Effector memory CD4-positive, alpha-beta T cell (primary cell): ENCODE measurements around the gene SUGCT.
"Not testable (repeated sequence)": the region's sequence is repeated elsewhere in the genome, so short reads cannot be mapped to it uniquely, and the experiment has no call there.

Source experiments
- DNase-seq, 3 donors: peaks; one replicate each; pipeline ENCODE4 v3.0.0-alpha.2; 2020
- H3K27ac ChIP-seq: 2 replicates; pipeline ENCODE4 v1.7.0; 2013; ENCODE audit warnings: mild to moderate bottlenecking, low read length, moderate library complexity; ENCODE audit not compliant: insufficient read depth, poor library complexity, severe bottlenecking
- H3K27me3 ChIP-seq: replicated peaks from 2 replicates; pipeline ENCODE4 v1.7.0; 2013; ENCODE audit warnings: mild to moderate bottlenecking, low read length; ENCODE audit not compliant: insufficient read depth, control insufficient read depth, poor library complexity, severe bottlenecking
- H3K36me3 ChIP-seq: 2 replicates; pipeline ENCODE4 v1.7.0; 2013; ENCODE audit warnings: mild to moderate bottlenecking, low read length, moderate library complexity; ENCODE audit not compliant: control insufficient read depth, insufficient read depth
- H3K4me1 ChIP-seq: 2 replicates; pipeline ENCODE4 v1.7.0; 2013; ENCODE audit warnings: low read length, mild to moderate bottlenecking; ENCODE audit not compliant: control insufficient read depth, insufficient read depth, poor library complexity, severe bottlenecking
- H3K4me3 ChIP-seq: 2 replicates; pipeline ENCODE4 v1.7.0; 2013; ENCODE audit warnings: low read length, low read depth, mild to moderate bottlenecking; ENCODE audit not compliant: insufficient read depth, poor library complexity, severe bottlenecking
- H3K9me3 ChIP-seq: 2 replicates; pipeline ENCODE4 v1.7.0; 2013; ENCODE audit warnings: mild to moderate bottlenecking, low read length, moderate library complexity; ENCODE audit not compliant: control insufficient read depth

SUGCT gene

DNA sequence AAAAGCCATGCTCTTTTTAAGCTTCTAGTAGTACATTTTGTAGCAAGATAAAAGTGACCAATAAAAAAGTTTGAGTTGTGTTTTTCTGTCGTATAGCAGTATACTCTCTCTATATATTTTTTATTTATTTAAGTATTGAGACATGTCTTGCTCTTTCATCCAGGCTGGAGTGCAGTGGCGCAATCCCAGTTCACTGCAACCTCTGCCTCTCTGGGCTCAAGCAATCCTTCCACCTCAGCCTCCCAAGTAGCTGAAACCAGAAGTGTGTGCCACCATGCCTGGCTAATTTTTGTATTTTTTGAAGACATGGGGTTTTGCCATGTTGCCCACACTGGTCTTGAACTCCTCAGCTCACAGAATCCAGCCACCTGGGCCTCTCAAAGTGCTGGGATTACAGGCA, 2.8 kb downstream of the SUGCT start:
- no peak for DNase-seq
- no peaks in the 10 kb centered on the region for H3K27me3 ChIP-seq
- peaks cover 3% of the 10 kb centered on the region for H3K36me3 ChIP-seq
- no peak overlapping the region for H3K27ac ChIP-seq
- H3K4me1 ChIP-seq: peaks cover 12% of the 10 kb centered on the region
- H3K9me3 ChIP-seq: no peaks in the 10 kb centered on the region
- H3K4me3 ChIP-seq: no peak overlapping the region

DNA sequence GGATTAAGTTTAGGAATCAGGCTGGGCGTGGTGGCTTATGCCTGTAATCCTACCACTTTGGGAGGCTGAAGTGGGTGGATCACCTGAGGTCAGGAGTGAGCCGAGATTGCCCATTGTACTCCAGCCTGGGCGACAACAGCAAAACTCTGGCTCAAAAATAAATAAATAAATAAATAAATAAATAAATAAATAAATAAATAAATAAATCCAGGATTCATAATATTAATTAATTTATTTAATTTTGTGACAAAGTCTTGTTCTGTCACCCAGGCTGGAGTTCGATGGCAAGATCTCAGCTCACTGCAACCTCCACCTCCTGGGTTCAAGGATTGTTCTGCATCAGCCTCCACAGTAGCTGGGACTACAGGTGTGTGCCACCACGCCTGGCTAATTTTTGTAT, 4.2 kb downstream of the SUGCT start:
- Histone ChIP-seq H3K9me3 (no peaks in the 10 kb centered on the region), H3K4me1 (peaks cover 5% of the 10 kb centered on the region), H3K4me3 (no peak overlapping the region), H3K27ac (no peak overlapping the region), H3K36me3 (peaks cover 3% of the 10 kb centered on the region), H3K27me3 (no peaks in the 10 kb centered on the region)
- no peak for DNase-seq

DNA sequence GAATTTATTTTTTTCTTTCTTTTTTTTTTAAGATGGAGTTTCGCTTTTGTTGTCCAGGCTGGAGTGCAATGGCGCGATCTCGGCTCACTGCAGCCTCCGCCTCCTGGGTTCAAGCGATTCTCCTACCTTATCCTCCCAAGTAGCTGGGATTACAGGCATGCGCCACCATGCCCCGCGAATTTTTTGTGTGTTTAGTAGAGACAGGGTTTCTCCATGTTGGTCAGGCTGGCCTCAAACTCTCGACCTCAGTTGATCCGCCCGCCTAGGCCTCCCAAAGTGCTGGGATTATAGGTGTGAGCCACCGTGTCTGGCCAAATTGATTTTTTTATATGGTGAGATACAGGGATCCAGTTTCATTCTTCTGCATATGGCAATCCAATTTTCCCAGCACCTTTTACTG, 5.1 kb downstream of the SUGCT start:
- H3K9me3 ChIP-seq, H3K27ac ChIP-seq: not testable (repeated sequence)

DNA sequence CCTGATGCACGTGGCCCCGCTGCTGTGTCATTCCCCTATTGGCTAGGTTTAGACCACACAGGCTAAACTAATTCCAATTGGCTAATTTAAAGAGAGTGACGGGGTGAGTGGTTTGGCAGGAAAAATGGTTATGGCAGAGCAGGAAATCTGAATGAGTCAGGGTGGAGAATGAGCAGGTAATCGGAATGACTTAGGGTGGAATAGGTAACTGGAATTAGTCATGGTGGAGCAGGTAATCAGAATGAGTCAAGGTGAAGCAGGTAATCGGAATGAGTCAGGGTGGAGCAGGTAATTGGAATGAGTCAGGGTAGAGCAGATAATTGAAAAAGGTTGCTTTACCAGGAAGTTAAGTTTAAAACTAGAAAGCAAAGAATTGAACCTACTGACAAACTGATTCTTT, 7.1 kb downstream of the SUGCT start:
- not testable (repeated sequence) for H3K9me3 ChIP-seq, H3K27ac ChIP-seq, H3K4me1 ChIP-seq, DNase-seq, H3K4me3 ChIP-seq, H3K27me3 ChIP-seq, H3K36me3 ChIP-seq

More for the DNA sequence above, 5.1 kb downstream of the SUGCT start:
- H3K4me3 ChIP-seq, H3K36me3 ChIP-seq, H3K27me3 ChIP-seq, DNase-seq, H3K4me1 ChIP-seq: not testable (repeated sequence)

DNA sequence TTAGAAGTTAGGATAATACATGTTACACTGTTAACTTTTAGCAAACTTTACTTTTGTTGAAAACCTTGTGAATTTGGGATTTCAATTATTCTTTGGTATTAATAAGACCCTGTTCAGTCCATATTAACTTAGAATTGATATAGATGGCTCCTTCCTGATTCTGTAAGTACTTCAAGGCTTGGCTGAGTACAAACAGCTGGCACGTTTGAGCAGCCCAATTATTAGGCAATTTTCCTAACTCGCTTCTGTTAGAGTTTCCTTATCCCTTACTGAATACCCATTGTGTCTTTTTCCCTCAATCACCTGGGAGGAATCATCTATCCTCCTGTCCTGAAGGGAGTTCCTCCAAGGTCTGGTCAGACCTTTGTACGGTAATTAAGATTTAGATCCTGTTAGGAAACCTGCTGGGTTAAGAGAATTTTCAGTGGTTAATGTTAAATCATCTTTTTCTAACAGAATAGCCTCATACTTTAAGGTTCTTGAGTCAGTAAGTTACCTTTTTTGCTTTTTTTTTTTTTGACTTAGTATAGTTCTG, 10.9 kb downstream of the SUGCT start:
- H3K9me3 ChIP-seq, H3K27ac ChIP-seq, H3K4me1 ChIP-seq, H3K27me3 ChIP-seq, DNase-seq, H3K36me3 ChIP-seq, H3K4me3 ChIP-seq: not testable (repeated sequence)

DNA sequence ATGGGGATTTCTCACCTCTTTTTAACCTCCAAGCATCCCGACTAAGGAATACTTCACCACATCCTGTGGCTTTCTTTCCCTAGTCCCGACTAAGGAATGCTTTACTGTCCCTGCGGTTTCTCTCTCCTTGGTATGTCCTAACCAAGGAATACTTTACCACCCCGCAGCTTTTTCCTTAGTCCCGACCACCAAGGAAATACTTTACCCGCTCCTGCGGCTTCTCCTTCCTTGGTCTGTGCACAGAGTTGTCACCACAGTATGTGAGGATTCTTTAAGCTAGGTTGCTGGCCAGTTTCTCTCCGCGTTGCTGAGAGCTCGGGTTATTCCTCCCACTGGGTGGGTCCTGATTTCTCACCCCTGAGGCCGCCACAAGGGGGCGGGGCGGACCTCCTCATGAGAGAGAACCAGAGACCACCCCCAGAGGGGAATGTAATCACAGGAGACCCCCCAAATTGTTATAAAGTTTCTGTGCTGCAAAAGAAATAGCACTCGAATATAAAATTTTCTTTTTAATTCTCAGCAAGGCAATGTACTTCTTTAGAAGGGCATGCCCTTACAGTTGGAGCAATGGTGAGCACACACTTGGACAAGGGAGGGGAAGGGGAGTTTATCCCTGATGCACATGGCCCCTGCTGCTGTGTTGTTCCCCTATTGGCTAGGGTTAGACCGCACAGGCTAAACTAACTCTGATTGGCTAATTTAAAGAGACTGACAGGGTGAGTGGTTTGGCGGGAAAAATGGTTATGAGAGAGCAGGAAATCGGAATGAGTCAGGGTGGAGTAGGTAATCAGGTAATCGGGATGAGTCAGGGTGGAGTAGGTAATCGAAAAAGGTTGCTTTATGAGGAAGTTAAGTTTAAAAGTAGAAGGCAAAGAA, 12.8 kb downstream of the SUGCT start:
- H3K27me3 ChIP-seq: no peaks in the 10 kb centered on the region
- H3K36me3 ChIP-seq: no peaks in the 10 kb centered on the region
- H3K4me1 ChIP-seq: no peaks in the 10 kb centered on the region
- no peaks in the 10 kb centered on the region for H3K9me3 ChIP-seq
- H3K4me3 ChIP-seq: no peak overlapping the region
- no peak for DNase-seq
- H3K27ac ChIP-seq: no peak overlapping the region

DNA sequence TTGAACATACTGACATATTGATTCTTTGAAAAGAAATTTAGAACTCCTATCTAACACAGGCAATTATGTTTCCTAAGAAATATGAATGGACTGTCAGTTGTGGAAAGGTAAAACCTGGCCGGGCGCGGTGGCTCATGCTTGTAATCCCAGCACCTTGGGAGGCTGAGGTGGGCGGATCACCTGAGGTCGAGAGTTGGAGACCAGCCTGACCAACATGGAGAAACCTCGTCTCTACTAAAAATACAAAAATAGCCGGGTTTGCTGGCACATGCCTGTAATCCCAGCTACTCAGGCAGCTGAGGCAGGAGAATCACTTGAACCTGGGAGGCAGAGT, 13.4 kb downstream of the SUGCT start:
- not testable (repeated sequence) for H3K36me3 ChIP-seq, H3K4me1 ChIP-seq, H3K27ac ChIP-seq, H3K9me3 ChIP-seq, DNase-seq, H3K4me3 ChIP-seq, H3K27me3 ChIP-seq

DNA sequence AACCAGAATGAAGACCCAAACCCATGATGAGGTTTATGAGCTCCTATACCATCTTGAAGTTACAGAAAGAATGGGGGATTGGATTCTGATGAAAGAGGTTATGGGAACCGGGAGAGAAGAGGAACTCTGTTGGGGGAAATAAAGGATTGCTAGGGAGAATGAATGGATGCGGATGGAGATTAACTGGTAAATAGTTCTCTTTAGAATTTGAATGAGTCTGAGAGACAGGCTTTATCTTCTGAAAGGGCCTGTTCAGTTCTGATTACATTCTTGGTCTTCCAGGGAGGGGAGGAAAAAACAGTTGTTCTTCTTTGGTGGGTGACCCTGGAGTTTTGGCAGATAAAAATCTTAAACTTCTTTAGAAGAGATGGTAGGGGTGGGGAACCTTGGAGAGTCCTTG, 13.9 kb downstream of the SUGCT start:
- Histone ChIP-seq H3K27ac (no peak overlapping the region), H3K27me3 (no peaks in the 10 kb centered on the region), H3K9me3 (no peaks in the 10 kb centered on the region), H3K36me3 (no peaks in the 10 kb centered on the region), H3K4me3 (no peak overlapping the region), H3K4me1 (no peaks in the 10 kb centered on the region)
- DNase-seq: no peak

DNA sequence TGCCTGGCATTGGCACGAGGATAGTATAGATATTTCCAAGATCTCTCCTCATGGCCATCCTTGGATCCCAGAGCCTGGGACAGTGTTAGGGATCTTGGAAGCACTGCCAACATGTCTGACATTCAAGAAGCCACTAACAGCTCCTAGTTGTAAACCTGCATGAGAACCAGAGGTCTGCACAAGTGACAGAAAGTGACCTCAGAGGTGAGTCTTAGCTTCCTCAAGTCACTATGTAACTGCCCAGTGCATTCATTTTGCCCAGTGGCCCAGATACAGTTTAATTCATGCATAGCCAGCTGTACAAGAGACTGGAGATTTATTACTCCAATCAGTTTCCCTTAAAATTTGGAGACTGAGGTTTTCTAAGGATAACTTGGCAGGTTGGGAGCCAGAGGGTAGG, 16.7 kb downstream of the SUGCT start:
- Histone ChIP-seq H3K36me3 (no peaks in the 10 kb centered on the region), H3K4me1 (no peaks in the 10 kb centered on the region), H3K27ac (no peak overlapping the region), H3K27me3 (no peaks in the 10 kb centered on the region), H3K9me3 (no peaks in the 10 kb centered on the region), H3K4me3 (no peak overlapping the region)
- DNase-seq: no peak

DNA sequence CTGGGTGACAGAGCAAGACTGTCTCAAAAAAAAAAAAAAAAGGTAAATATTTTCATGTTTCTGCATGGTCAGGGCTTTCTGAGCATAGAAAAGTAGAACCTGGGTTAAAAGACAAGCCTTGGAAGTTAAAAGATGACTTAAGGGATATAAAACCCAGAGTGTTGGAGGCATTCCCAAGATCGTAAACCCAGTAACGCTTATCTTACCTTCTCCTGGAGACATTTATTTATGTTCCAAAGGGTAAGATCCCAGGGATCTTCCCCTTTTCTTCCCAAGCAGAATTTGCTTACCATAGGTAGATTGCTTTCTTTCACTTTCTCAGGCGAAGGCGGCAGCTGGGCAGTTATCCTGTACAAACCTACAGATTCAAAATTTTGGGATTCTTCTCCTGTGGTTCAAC, 22.2 kb downstream of the SUGCT start:
- Histone ChIP-seq H3K4me3 (no peak overlapping the region), H3K27me3 (no peaks in the 10 kb centered on the region), H3K27ac (no peak overlapping the region), H3K9me3 (no peaks in the 10 kb centered on the region), H3K36me3 (no peaks in the 10 kb centered on the region), H3K4me1 (no peaks in the 10 kb centered on the region)
- DNase-seq: no peak
